DOHH2 (cell line): ENCODE data around the gene AMBRA1.

ENCODE experiments used
- H3F3A ChIP-seq: fragments of 200-600 bp; sonication (generic), shearing (Covaris generic); 2 replicates; pipeline ENCODE4 v1.6.0; 2016; ENCODE audit warnings: antibody characterized with exemption, mild to moderate bottlenecking; ENCODE audit not compliant: control insufficient read depth, insufficient read depth
- H3K27ac ChIP-seq: fragments of 200-600 bp; sonication (generic); 2 replicates; pipeline ENCODE4 v1.5.1; 2014; ENCODE audit warnings: low read depth, mild to moderate bottlenecking, low read length, moderate library complexity
- H3K27me3 ChIP-seq: fragments of 200-600 bp; sonication (generic); 2 replicates; pipeline ENCODE4 v1.6.1; 2014; ENCODE audit warnings: mild to moderate bottlenecking, low read length, mixed read lengths; ENCODE audit not compliant: control insufficient read depth
- H3K36me3 ChIP-seq: fragments of 200-600 bp; sonication (generic); 2 replicates; pipeline ENCODE4 v1.6.1; 2014; ENCODE audit warnings: mild to moderate bottlenecking, low read length, moderate library complexity, mixed read lengths; ENCODE audit not compliant: control insufficient read depth
- H3K4me1 ChIP-seq: fragments of 200-600 bp; sonication (generic); 2 replicates; pipeline ENCODE4 v1.6.1; 2014; ENCODE audit warnings: mild to moderate bottlenecking, low read length, mixed read lengths; ENCODE audit not compliant: control insufficient read depth
- H3K4me2 ChIP-seq: fragments of 200-600 bp; sonication (generic); 2 replicates; pipeline ENCODE4 v1.6.0; 2014; ENCODE audit warnings: mild to moderate bottlenecking, low read length, moderate library complexity
- H3K4me3 ChIP-seq: fragments of 200-600 bp; sonication (generic); 2 replicates; pipeline ENCODE4 v1.5.1; 2014; ENCODE audit warnings: mild to moderate bottlenecking, low read length, mixed read lengths
- H3K79me2 ChIP-seq: fragments of 200-600 bp; sonication (generic); 2 replicates; pipeline ENCODE4 v1.6.1; 2014; ENCODE audit warnings: mild to moderate bottlenecking, low read length, mixed read lengths; ENCODE audit not compliant: control insufficient read depth
- H3K9me2 ChIP-seq: fragments of 200-600 bp; sonication (generic); replicated peaks from 2 replicates; pipeline ENCODE4 v1.6.1; 2014; ENCODE audit warnings: mild to moderate bottlenecking, low read length, mixed read lengths; ENCODE audit not compliant: control insufficient read depth
- H3K9me3 ChIP-seq: fragments of 200-600 bp; sonication (generic); 2 replicates; pipeline ENCODE4 v1.6.1; 2014; ENCODE audit warnings: antibody characterized with exemption, low read length, mixed read lengths; ENCODE audit not compliant: control insufficient read depth, insufficient read depth
- H4K20me1 ChIP-seq: fragments of 200-600 bp; sonication (generic); 2 replicates; pipeline ENCODE4 v1.6.0; 2014; ENCODE audit warnings: low read depth, mild to moderate bottlenecking, antibody characterized with exemption, low read length, moderate library complexity; ENCODE audit not compliant: control insufficient read depth, insufficient read depth
- CTCF ChIP-seq: fragments of 200-600 bp; sonication (generic); IDR thresholded peaks from one replicate; pipeline ENCODE4 v1.5.1; 2014; ENCODE audit warnings: antibody characterized with exemption, mild to moderate bottlenecking, low read depth, low read length; ENCODE audit not compliant: poor library complexity, severe bottlenecking
- EZH2phosphoT487 ChIP-seq: fragments of 200-600 bp; sonication (generic); IDR thresholded peaks from 2 replicates; pipeline ENCODE4 v1.6.1; 2017; ENCODE audit warnings: borderline replicate concordance, mild to moderate bottlenecking, antibody characterized with exemption, low read length, moderate library complexity, mixed read lengths

Gene AMBRA1

GRCh38 chr11:46493791-46494190 is 100.0 kb downstream of the AMBRA1 start:
- H3F3A ChIP-seq: peaks cover 11% of the 10 kb centered on the region
- no peaks in the 10 kb centered on the region for H3K27me3 ChIP-seq
- no peak overlapping the region for H3K4me2 ChIP-seq
- no peak overlapping the region for H3K27ac ChIP-seq
- peaks cover 11% of the 10 kb centered on the region for H3K36me3 ChIP-seq
- no peaks in the 10 kb centered on the region for H3K79me2 ChIP-seq
- no peaks in the 10 kb centered on the region for H3K9me3 ChIP-seq
- no peaks in the 10 kb centered on the region for H3K9me2 ChIP-seq
- no peaks in the 10 kb centered on the region for H4K20me1 ChIP-seq
- TF ChIP-seq EZH2phosphoT487 (no peak), CTCF (no peak)
- no peak overlapping the region for H3K4me3 ChIP-seq
- H3K4me1 ChIP-seq: peaks cover 13% of the 10 kb centered on the region

- H3F3A ChIP-seq: peaks cover 11% of the 10 kb centered on the region
- no peak overlapping the region for H3K4me3 ChIP-seq
- no peak for TF ChIP-seq CTCF
- TF ChIP-seq EZH2phosphoT487: no peak
- no peaks in the 10 kb centered on the region for H3K9me2 ChIP-seq
- H3K4me1 ChIP-seq: peaks cover 25% of the 10 kb centered on the region
- H3K36me3 ChIP-seq: peaks cover 14% of the 10 kb centered on the region
- no peaks in the 10 kb centered on the region for H3K9me3 ChIP-seq
- 0 out of 2 replicates have a peak, but pooled peaks cover 2% of the 10 kb centered on the region for H3K79me2 ChIP-seq
- H4K20me1 ChIP-seq: no peaks in the 10 kb centered on the region
- no peaks in the 10 kb centered on the region for H3K27me3 ChIP-seq
- no peak overlapping the region for H3K4me2 ChIP-seq
- H3K27ac ChIP-seq: no peak overlapping the region
These were observed 101.3 kb downstream of the AMBRA1 start for GRCh38 chr11:46492532-46492931.

- Histone ChIP-seq H3K4me3 (no peak overlapping the region), H4K20me1 (no peaks in the 10 kb centered on the region), H3K79me2 (0 out of 2 replicates have a peak, but pooled peaks cover 3% of the 10 kb centered on the region), H3K4me1 (peaks cover 33% of the 10 kb centered on the region), H3K9me2 (no peaks in the 10 kb centered on the region), H3K9me3 (no peaks in the 10 kb centered on the region), H3K36me3 (peaks cover 14% of the 10 kb centered on the region), H3K27me3 (no peaks in the 10 kb centered on the region), H3K4me2 (no peak overlapping the region), H3F3A (peaks cover 11% of the 10 kb centered on the region), H3K27ac (no peak overlapping the region)
- no peak for TF ChIP-seq CTCF
- no peak for TF ChIP-seq EZH2phosphoT487
These were observed 102.0 kb downstream of the AMBRA1 start for GRCh38 chr11:46491661-46492330.
